Neuronal stem cell (in vitro differentiated cells): ENCODE results near the gene SIAH2.

ENCODE experiments used
- DNase-seq: peaks from one replicate; pipeline ENCODE4 v3.0.0-alpha.2; 2013; ENCODE audit warnings: low spot score
- H2AFZ ChIP-seq: one replicate; pipeline ENCODE4 v1.6.1; 2013; ENCODE audit warnings: mild to moderate bottlenecking, low read length, inconsistent platforms
- H2AK5ac ChIP-seq: 2 replicates; pipeline ENCODE4 v1.6.1; 2013; ENCODE audit warnings: low read depth, mild to moderate bottlenecking, inconsistent platforms, low read length, moderate library complexity, mixed read lengths
- H2BK120ac ChIP-seq: 2 replicates; pipeline ENCODE4 v1.6.1; 2013; ENCODE audit warnings: low read depth, mild to moderate bottlenecking, inconsistent platforms, low read length, moderate library complexity, mixed read lengths
- H2BK12ac ChIP-seq: one replicate; pipeline ENCODE4 v1.6.1; 2013; ENCODE audit warnings: low read length, inconsistent platforms
- H2BK15ac ChIP-seq: 2 replicates; pipeline ENCODE4 v1.6.1; 2013; ENCODE audit warnings: mild to moderate bottlenecking, low read length, inconsistent platforms, mixed read lengths
- H2BK5ac ChIP-seq: one replicate; pipeline ENCODE4 v1.6.1; 2013; ENCODE audit warnings: inconsistent platforms, mild to moderate bottlenecking, low read length, moderate library complexity
- H3K14ac ChIP-seq: one replicate; pipeline ENCODE4 v1.6.1; 2013; ENCODE audit warnings: low read length, inconsistent platforms
- H3K18ac ChIP-seq: 2 replicates; pipeline ENCODE4 v1.6.1; 2013; ENCODE audit warnings: low read length, inconsistent platforms
- H3K23ac ChIP-seq: 2 replicates; pipeline ENCODE4 v1.6.1; 2013; ENCODE audit warnings: low read depth, mild to moderate bottlenecking, mixed read lengths, low read length, inconsistent platforms; ENCODE audit not compliant: poor library complexity
- H3K27ac ChIP-seq: replicated peaks from 3 replicates; pipeline ENCODE4 v1.5.1; 2013; ENCODE audit warnings: low read length, inconsistent platforms
- H3K27me3 ChIP-seq, 3 experiments: 2 replicates each; pipeline ENCODE4 v1.6.1; 2013; ENCODE audit warnings: low read length in 3 of 3, mild to moderate bottlenecking in 2 of 3, inconsistent platforms in 1 of 3, low read depth in 1 of 3, mixed read lengths in 1 of 3, moderate library complexity in 1 of 3; ENCODE audit not compliant: control insufficient read depth in 3 of 3, insufficient read depth in 3 of 3
- H3K36me3 ChIP-seq, 2 donors: replicated peaks in 1 of 2; 2 replicates each; pipeline ENCODE4 v1.6.1; 2013; ENCODE audit warnings: low read length in 2 of 2; ENCODE audit not compliant: control insufficient read depth in 2 of 2, insufficient read depth in 2 of 2
- H3K4ac ChIP-seq: 2 replicates; pipeline ENCODE4 v1.6.1; 2013; ENCODE audit warnings: inconsistent platforms, mild to moderate bottlenecking, low read length, moderate library complexity
- H3K4me1 ChIP-seq, 2 donors: 1 replicate in 1 of 2; 2 replicates in 1 of 2; pipeline ENCODE4 v1.6.1; 2013; ENCODE audit warnings: low read length in 2 of 2, low read depth in 1 of 2; ENCODE audit not compliant: control insufficient read depth in 2 of 2, insufficient read depth in 1 of 2
- H3K4me2 ChIP-seq: one replicate; pipeline ENCODE4 v1.6.1; 2013; ENCODE audit warnings: mild to moderate bottlenecking, low read length, inconsistent platforms; ENCODE audit not compliant: insufficient read depth, poor library complexity, severe bottlenecking
- H3K4me3 ChIP-seq, 2 donors: 2 replicates each; pipeline ENCODE4 v1.5.1; 2013; ENCODE audit warnings: low read length in 2 of 2, mild to moderate bottlenecking in 2 of 2, inconsistent platforms in 1 of 2, moderate library complexity in 1 of 2
- H3K79me1 ChIP-seq: one replicate; pipeline ENCODE4 v1.6.1; 2013; ENCODE audit warnings: low read depth, mild to moderate bottlenecking, inconsistent platforms, low read length, moderate library complexity
- H3K9ac ChIP-seq: one replicate; pipeline ENCODE4 v1.6.1; 2013; ENCODE audit warnings: mild to moderate bottlenecking, low read depth, low read length, inconsistent platforms; ENCODE audit not compliant: poor library complexity
- H3K9me3 ChIP-seq, 2 donors: replicated peaks in 1 of 2; 2 replicates each; pipeline versions ENCODE3 to v1.6.1; 2013; ENCODE audit warnings: low read length in 2 of 2, mild to moderate bottlenecking in 2 of 2, inconsistent platforms in 1 of 2, low read depth in 1 of 2, mixed read lengths in 1 of 2, moderate library complexity in 1 of 2; ENCODE audit not compliant: control insufficient read depth in 2 of 2, insufficient read depth in 1 of 2
- H4K8ac ChIP-seq: one replicate; pipeline ENCODE4 v1.6.1; 2013; ENCODE audit warnings: low read depth, mild to moderate bottlenecking, inconsistent platforms, low read length, moderate library complexity
- H4K91ac ChIP-seq: one replicate; pipeline ENCODE4 v1.6.1; 2013; ENCODE audit warnings: low read length, low read depth, mild to moderate bottlenecking, inconsistent platforms; ENCODE audit not compliant: poor library complexity
- WGBS, 2 donors: extraction: QIAGEN DNeasy Blood & Tissue Kit; methylation state at CpG; one replicate each; pipeline ENCODE4 v1.1.7; 2013; ENCODE audit warnings: missing lambda C conversion rate in 2 of 2, mixed read lengths in 1 of 2; ENCODE audit not compliant: insufficient read length in 2 of 2, insufficient replicate concordance in 1 of 2; ENCODE audit errors: extremely low coverage in 2 of 2; 5-methylcytosine and 5-hydroxymethylcytosine counted together

The SIAH2 gene

DNA sequence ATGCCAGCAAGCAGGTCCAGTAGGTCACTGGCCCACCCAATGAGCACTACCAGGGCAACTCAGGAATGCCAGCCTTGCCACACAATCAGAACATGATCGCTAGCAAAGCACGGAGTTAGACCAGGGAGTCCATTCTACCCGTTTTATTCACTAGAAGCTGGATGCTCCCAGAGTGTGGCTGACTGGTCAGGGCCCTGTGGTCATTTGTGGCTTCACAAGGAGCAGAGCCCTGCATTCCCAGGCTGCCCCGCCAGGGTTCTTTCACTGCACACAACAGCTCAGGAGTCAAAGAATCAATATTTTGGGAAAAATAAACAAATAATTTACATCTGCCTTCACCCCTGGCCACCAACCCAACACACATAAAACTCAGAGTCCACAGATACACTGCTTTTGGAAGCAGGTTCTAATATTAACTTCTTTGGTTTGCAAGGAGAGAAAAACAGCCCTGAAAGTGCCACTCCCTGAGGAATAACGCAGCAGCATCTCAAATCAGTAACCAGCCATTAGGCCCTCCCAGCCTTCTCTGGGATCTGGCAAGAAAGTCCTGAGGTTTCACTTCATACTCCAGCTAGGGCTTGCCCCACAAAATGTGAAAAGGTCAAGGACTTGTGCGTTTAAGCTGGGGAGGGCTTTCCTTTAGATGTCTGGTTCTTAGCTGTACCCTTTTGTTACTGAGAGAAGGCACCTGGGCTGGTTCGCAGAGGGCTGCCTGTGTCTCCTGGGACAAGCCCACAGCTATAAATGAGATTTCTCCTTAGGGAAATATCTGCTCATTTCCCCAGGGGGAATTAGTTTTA lies 16.0 kb downstream of the SIAH2 start:
- no peak overlapping the region for H3K4me3 ChIP-seq
- no peak for DNase-seq
- no peaks in the 10 kb centered on the region for H3K9me3 ChIP-seq
- H4K91ac ChIP-seq, result no peak overlapping the region
- no peaks in the 10 kb centered on the region for H3K79me1 ChIP-seq
- WGBS, 2 donors, result no CpG with 5 or more reads among the region's 7 CpGs
- no peak overlapping the region for H3K18ac ChIP-seq
- H3K9ac ChIP-seq, result no peak overlapping the region
- no peak overlapping the region for H2BK5ac ChIP-seq
- no peak overlapping the region for H4K8ac ChIP-seq
- no peak overlapping the region for H3K14ac ChIP-seq
- no peak overlapping the region for H2BK120ac ChIP-seq
- H3K23ac ChIP-seq, result no peak overlapping the region
- no peak overlapping the region for H2BK15ac ChIP-seq
- peaks cover 0 to 2% of the 10 kb centered on the region in 2 donors for H3K36me3 ChIP-seq
- no peak overlapping the region for H3K27ac ChIP-seq
- H3K27me3 ChIP-seq, result no peaks in the 10 kb centered on the region
- no peak overlapping the region for H3K4ac ChIP-seq
- no peak overlapping the region for H2AFZ ChIP-seq
- H2BK12ac ChIP-seq, result no peak overlapping the region
- H3K4me1 ChIP-seq, result peaks cover 0 to 2% of the 10 kb centered on the region in 2 donors
- H2AK5ac ChIP-seq, result no peak overlapping the region
- H3K4me2 ChIP-seq, result no peak overlapping the region

DNA sequence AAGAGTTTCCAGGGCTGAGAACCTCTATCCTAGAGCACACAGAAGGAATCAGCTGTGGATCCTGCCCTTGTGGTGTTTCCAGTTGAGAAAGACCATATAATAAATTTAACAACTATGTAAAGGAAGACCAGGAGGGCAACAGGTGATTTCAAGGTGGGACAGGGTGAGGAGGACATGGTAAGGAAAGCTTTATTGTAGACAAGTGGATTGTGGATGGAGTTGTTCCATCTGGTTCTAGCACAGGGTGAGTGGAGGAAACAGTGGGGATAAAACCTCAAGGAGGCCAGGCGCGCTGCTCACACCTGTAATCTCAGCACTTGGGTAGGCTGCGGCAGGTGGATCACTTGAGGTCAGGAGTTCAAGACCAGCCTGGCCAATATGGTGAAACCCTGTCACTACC lies 17.1 kb downstream of the SIAH2 start:
- H3K4me3 ChIP-seq, result no peak overlapping the region
- H3K18ac ChIP-seq, result no peak overlapping the region
- no peak overlapping the region for H3K27ac ChIP-seq
- H2BK120ac ChIP-seq, result no peak overlapping the region
- H2BK5ac ChIP-seq, result no peak overlapping the region
- H3K27me3 ChIP-seq, result no peaks in the 10 kb centered on the region
- H2BK15ac ChIP-seq, result no peak overlapping the region
- H4K8ac ChIP-seq, result no peak overlapping the region
- H4K91ac ChIP-seq, result no peak overlapping the region
- peaks cover 2 to 5% of the 10 kb centered on the region in 2 donors for H3K36me3 ChIP-seq
- H2AFZ ChIP-seq, result no peak overlapping the region
- WGBS, 2 donors, result no CpG with 5 or more reads among the region's 3 CpGs
- no peak overlapping the region for H2AK5ac ChIP-seq
- H3K4ac ChIP-seq, result no peak overlapping the region
- H3K79me1 ChIP-seq, result no peaks in the 10 kb centered on the region
- H3K4me1 ChIP-seq, result peaks cover 2 to 3% of the 10 kb centered on the region in 2 donors
- H3K23ac ChIP-seq, result no peak overlapping the region
- no peak for DNase-seq
- H3K14ac ChIP-seq, result no peak overlapping the region
- H2BK12ac ChIP-seq, result no peak overlapping the region
- no peak overlapping the region for H3K4me2 ChIP-seq
- H3K9ac ChIP-seq, result no peak overlapping the region
- H3K9me3 ChIP-seq, result no peaks in the 10 kb centered on the region

DNA sequence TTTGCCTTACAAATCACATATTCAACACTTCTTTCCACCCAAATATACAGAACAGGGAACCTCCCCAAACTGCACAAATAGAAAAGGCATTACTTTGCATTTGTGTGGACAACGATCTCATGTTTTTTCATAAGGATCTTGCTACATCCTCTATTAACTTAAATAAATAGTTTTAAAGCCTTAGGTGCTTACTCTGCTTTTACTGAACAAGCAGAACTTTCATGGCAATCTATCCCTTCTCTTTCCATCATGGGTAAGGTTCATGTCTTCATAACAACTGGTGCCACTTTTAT lies 18.1 kb downstream of the SIAH2 start:
- peaks cover 2 to 3% of the 10 kb centered on the region in 2 donors for H3K4me1 ChIP-seq
- WGBS, 2 donors, result no CpG with 5 or more reads among the region's 1 CpG
- H3K23ac ChIP-seq, result no peak overlapping the region
- H3K9ac ChIP-seq, result no peak overlapping the region
- peaks cover 2 to 7% of the 10 kb centered on the region in 2 donors for H3K36me3 ChIP-seq
- H3K4me2 ChIP-seq, result no peak overlapping the region
- H2BK120ac ChIP-seq, result no peak overlapping the region
- H3K27me3 ChIP-seq, result no peaks in the 10 kb centered on the region
- H2AK5ac ChIP-seq, result no peak overlapping the region
- no peak overlapping the region for H2AFZ ChIP-seq
- no peak overlapping the region for H4K8ac ChIP-seq
- H3K4me3 ChIP-seq, result no peak overlapping the region
- no peaks in the 10 kb centered on the region for H3K79me1 ChIP-seq
- no peaks in the 10 kb centered on the region for H3K9me3 ChIP-seq
- H3K14ac ChIP-seq, result no peak overlapping the region
- no peak overlapping the region for H3K18ac ChIP-seq
- no peak overlapping the region for H4K91ac ChIP-seq
- no peak overlapping the region for H2BK15ac ChIP-seq
- H2BK5ac ChIP-seq, result no peak overlapping the region
- no peak overlapping the region for H3K4ac ChIP-seq
- DNase-seq, result no peak
- no peak overlapping the region for H3K27ac ChIP-seq
- no peak overlapping the region for H2BK12ac ChIP-seq

DNA sequence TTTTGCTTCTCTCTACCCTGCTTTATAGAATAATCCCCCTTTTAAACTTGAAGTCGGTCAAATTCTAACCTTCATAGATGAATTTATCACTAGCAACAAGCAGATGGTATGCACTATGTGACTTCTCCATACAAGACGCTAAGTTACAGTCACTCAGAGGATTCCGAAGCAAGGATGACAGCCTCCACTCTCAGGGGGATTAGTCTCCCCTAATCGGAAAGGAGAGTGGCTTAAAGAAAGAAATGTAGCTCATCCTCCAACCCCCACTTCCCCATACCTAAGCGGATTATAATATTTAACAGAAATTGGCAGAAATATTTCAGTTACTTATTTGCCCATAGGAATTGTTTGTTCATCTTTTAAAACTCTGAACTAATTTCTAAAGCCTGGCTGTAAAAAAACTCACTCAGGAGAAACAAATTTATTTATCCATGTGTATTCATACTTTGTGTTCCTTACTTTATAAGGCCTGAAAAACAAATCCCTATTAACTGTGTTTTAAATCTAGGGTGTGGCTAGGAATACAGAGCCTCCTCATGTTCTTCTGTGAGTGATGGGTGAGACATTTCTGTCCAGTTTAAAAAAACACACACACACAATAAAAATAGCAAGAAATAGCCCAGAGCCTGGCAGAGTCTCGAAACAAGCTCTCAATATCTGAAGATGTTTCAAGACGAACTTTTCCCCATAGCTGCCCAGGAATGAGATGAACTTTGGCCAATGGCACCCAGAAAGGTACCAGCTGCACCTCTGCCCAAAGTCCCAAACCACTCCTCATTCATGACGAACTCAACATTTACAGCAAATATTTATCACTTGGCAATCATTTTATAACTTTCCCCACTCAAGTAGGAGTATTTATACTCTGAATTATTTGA lies 18.7 kb downstream of the SIAH2 start:
- Histone ChIP-seq H3K9me3 (no peaks in the 10 kb centered on the region), H3K9ac (no peak overlapping the region), H2BK120ac (no peak overlapping the region), H3K79me1 (no peaks in the 10 kb centered on the region), H3K14ac (no peak overlapping the region), H2BK5ac (no peak overlapping the region), H3K18ac (no peak overlapping the region), H3K4ac (no peak overlapping the region), H3K4me2 (no peak overlapping the region), H3K36me3 (peaks cover 2 to 7% of the 10 kb centered on the region in 2 donors), H2AFZ (no peak overlapping the region), H3K27me3 (no peaks in the 10 kb centered on the region), H3K4me1 (peaks cover 2 to 3% of the 10 kb centered on the region in 2 donors), H2BK12ac (no peak overlapping the region), H4K91ac (no peak overlapping the region), H2AK5ac (no peak overlapping the region), H4K8ac (no peak overlapping the region), H3K27ac (no peak overlapping the region), H3K4me3 (no peak overlapping the region), H3K23ac (no peak overlapping the region), H2BK15ac (no peak overlapping the region)
- no CpG with 5 or more reads among the region's 8 CpGs for WGBS, 2 donors
- DNase-seq, result no peak
